LNCaP clone FGC (cell line): ENCODE measurements around the gene GET3.

Experiments used
- DNase-seq: peaks from one replicate; pipeline ENCODE4 v3.0.0-alpha.2; 2011; ENCODE audit warnings: low read depth
- H3K4me3 ChIP-seq: 2 replicates; pipeline ENCODE4 v1.5.1; 2011; ENCODE audit warnings: mild to moderate bottlenecking, low read depth, low read length, control low read depth
- CTCF ChIP-seq: IDR thresholded peaks from 2 replicates; pipeline ENCODE4 v1.5.1; 2012; ENCODE audit warnings: mild to moderate bottlenecking; ENCODE audit not compliant: control insufficient read depth, insufficient read depth; ENCODE audit errors: extremely low read depth

GET3 gene

GRCh38 chr19:12789904-12790619 is 52.8 kb downstream of the GET3 start:
- H3K4me3 ChIP-seq, result no peak overlapping the region
- DNase-seq, result no peak
- TF ChIP-seq CTCF, result no peak

GRCh38 chr19:12790628-12791344 is 53.5 kb downstream of the GET3 start:
- peak overlapping the region; percentile 86 for H3K4me3 ChIP-seq
- TF ChIP-seq CTCF, result no peak
- DNase-seq, result no peak

- DNase-seq, result peak; percentile 87
- H3K4me3 ChIP-seq, result peak within 1 kb of the TSS; percentile 86
- no peak for TF ChIP-seq CTCF
Measured at GRCh38 chr19:12791345-12792050, 54.2 kb downstream of the GET3 start, which contains the start of gene JUNB. TSS of gene JUNB (plus strand) at chr19:12791486. CDS start at chr19:12791772, 286 bp downstream.

DNA sequence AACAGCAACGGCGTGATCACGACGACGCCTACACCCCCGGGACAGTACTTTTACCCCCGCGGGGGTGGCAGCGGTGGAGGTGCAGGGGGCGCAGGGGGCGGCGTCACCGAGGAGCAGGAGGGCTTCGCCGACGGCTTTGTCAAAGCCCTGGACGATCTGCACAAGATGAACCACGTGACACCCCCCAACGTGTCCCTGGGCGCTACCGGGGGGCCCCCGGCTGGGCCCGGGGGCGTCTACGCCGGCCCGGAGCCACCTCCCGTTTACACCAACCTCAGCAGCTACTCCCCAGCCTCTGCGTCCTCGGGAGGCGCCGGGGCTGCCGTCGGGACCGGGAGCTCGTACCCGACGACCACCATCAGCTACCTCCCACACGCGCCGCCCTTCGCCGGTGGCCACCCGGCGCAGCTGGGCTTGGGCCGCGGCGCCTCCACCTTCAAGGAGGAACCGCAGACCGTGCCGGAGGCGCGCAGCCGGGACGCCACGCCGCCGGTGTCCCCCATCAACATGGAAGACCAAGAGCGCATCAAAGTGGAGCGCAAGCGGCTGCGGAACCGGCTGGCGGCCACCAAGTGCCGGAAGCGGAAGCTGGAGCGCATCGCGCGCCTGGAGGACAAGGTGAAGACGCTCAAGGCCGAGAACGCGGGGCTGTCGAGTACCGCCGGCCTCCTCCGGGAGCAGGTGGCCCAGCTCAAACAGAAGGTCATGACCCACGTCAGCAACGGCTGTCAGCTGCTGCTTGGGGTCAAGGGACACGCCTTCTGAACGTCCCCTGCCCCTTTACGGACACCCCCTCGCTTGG is 55.0 kb downstream of the GET3 start:
- peak; percentile 58 for DNase-seq
- H3K4me3 ChIP-seq, result peak overlapping the region; percentile 86
- TF ChIP-seq CTCF, result no peak

GRCh38 chr19:12792853-12793289 is 55.6 kb downstream of the GET3 start:
- TF ChIP-seq CTCF, result no peak
- peak overlapping the region; percentile 86 for H3K4me3 ChIP-seq
- DNase-seq, result no peak
